ENCODE data around the gene C6orf47.

Gene C6orf47

GRCh38 chr6:31659649-31660380, 763 bp downstream of the C6orf47 start:
- no peak for DNase-seq

- DNase-seq = no peak
These were observed 1.5 kb downstream of the C6orf47 start for GRCh38 chr6:31658983-31659648.

- DNase-seq = no peak
These were observed 2.4 kb downstream of the C6orf47 start for GRCh38 chr6:31658158-31658688.

GRCh38 chr6:31657406-31658157, 3.0 kb downstream of the C6orf47 start:
- DNase-seq = no peak

GRCh38 chr6:31655349-31656237, 5.0 kb downstream of the C6orf47 start, which contains the start of gene APOM:
Gene APOM, plus strand, starts transcription at chr6:31655894. Its CDS starts 73 bp downstream, at chr6:31655967.
- no peak for DNase-seq

- no peak for DNase-seq
These were observed 5.8 kb downstream of the C6orf47 start for GRCh38 chr6:31654574-31655348.

GRCh38 chr6:31652925-31653724, 7.5 kb downstream of the C6orf47 start:
- DNase-seq = no peak

- DNase-seq = no peak
These were observed 8.9 kb downstream of the C6orf47 start for GRCh38 chr6:31651602-31652191.

GRCh38 chr6:31645325-31645724, 15.3 kb downstream of the C6orf47 start:
- no peak for DNase-seq

- DNase-seq = no peak
These were observed 16.6 kb downstream of the C6orf47 start for GRCh38 chr6:31643818-31644454.

GRCh38 chr6:31642798-31643570, 17.6 kb downstream of the C6orf47 start:
- DNase-seq = no peak

- no peak for DNase-seq
These were observed 19.2 kb downstream of the C6orf47 start for GRCh38 chr6:31641370-31641769.

- DNase-seq = no peak
These were observed 20.0 kb downstream of the C6orf47 start for GRCh38 chr6:31640612-31641011.

GRCh38 chr6:31639449-31639861, 21.1 kb downstream of the C6orf47 start:
- DNase-seq = no peak

- no peak for DNase-seq
These were observed 21.5 kb downstream of the C6orf47 start for GRCh38 chr6:31639043-31639442.

GRCh38 chr6:31636698-31637596, 23.6 kb downstream of the C6orf47 start:
- no peak for DNase-seq

- no peak for DNase-seq
These were observed 25.5 kb downstream of the C6orf47 start for GRCh38 chr6:31634969-31635575.

Data from NCI-H2107 (cell line).